Fibroblast of pulmonary artery (primary cell): Measurements from ENCODE around the gene CDH23.

Experiments
- DNase-seq: peaks from one replicate; pipeline ENCODE4 v3.0.0-alpha.2; 2010; ENCODE audit warnings: low read depth
- H3K4me3 ChIP-seq: replicated peaks from 2 replicates; pipeline ENCODE4 v1.5.1; 2011; ENCODE audit warnings: low read depth, mild to moderate bottlenecking, control low read depth, low read length, moderate library complexity
- CTCF ChIP-seq: IDR thresholded peaks from 2 replicates; pipeline ENCODE4 v1.5.1; 2011; ENCODE audit warnings: mild to moderate bottlenecking, control low read depth, low read length, inconsistent platforms; ENCODE audit errors: missing control alignments

The CDH23 gene

GRCh38 chr10:71770789-71771188, 374.1 kb downstream of the CDH23 start:
- no peak overlapping the region for H3K4me3 ChIP-seq
- TF ChIP-seq CTCF: no peak
- no peak for DNase-seq

GRCh38 chr10:71771204-71771603, 374.5 kb downstream of the CDH23 start:
- no peak for TF ChIP-seq CTCF
- no peak overlapping the region for H3K4me3 ChIP-seq
- DNase-seq: no peak

- no peak for TF ChIP-seq CTCF
- peak; percentile 78 for DNase-seq
- no peak overlapping the region for H3K4me3 ChIP-seq
These were observed 375.3 kb downstream of the CDH23 start for GRCh38 chr10:71771821-71772617.

GRCh38 chr10:71772832-71773220, 376.1 kb downstream of the CDH23 start:
- no peak for DNase-seq
- TF ChIP-seq CTCF: no peak
- peak overlapping the region; percentile 53 for H3K4me3 ChIP-seq

GRCh38 chr10:71773221-71773971, 376.7 kb downstream of the CDH23 start, which contains the start of gene VSIR:
VSIR (minus strand) TSS chr10:71773520; CDS start chr10:71773439, 81 bp downstream.
- TF ChIP-seq CTCF: peak; percentile 42
- DNase-seq: peak; percentile 78
- H3K4me3 ChIP-seq: peak within 1 kb of the TSS; percentile 53

- DNase-seq: no peak
- no peak for TF ChIP-seq CTCF
- H3K4me3 ChIP-seq: no peak overlapping the region
These were observed 378.4 kb downstream of the CDH23 start for GRCh38 chr10:71774916-71775702.
